DND-41 (cell line): ENCODE data around the gene PCDHGA7.

ENCODE experiments used
- CTCF ChIP-seq: IDR thresholded peaks from 2 replicates; pipeline ENCODE4 v1.5.1; 2012; ENCODE audit warnings: borderline replicate concordance, low read length, moderate library complexity, mild to moderate bottlenecking; ENCODE audit not compliant: poor library complexity, severe bottlenecking; ENCODE audit errors: extremely low read depth
- EZH2 ChIP-seq: IDR thresholded peaks from 3 replicates; pipeline ENCODE4 v1.6.1; 2012; ENCODE audit warnings: borderline replicate concordance, low read depth, mild to moderate bottlenecking, moderate library complexity, low read length, inconsistent platforms; ENCODE audit not compliant: severe bottlenecking

DNA sequence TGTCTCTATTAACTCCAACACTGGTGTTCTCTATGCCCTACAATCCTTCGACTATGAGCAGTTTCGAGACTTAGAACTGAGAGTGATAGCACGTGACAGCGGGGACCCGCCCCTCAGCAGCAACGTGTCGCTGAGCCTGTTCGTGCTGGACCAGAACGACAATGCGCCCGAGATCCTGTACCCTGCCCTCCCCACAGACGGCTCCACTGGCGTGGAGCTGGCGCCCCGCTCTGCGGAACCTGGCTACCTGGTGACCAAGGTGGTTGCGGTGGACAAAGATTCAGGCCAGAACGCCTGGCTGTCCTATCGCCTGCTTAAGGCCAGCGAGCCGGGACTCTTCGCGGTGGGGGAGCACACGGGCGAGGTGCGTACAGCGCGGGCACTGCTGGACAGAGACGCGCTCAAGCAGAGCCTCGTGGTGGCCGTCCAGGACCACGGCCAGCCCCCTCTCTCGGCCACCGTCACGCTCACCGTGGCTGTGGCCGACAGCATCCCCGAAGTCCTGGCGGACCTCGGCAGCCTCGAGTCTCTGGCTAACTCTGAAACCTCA, 40.3 kb downstream of the PCDHGA7 start:
- no peak for TF ChIP-seq CTCF
- no peak for TF ChIP-seq EZH2
